Measurements from ENCODE around the gene UBXN11. TPM values are rescaled to one million over a fixed set of nuclear protein-coding genes. Genes with fewer than 3 reads are reported as not detected.

Gene UBXN11
- total and polyA plus RNA-seq, 2 donors (not counting 1 experiment from before 2014, with no cell fraction given) = 68.0 to 81.4 TPM

DNA sequence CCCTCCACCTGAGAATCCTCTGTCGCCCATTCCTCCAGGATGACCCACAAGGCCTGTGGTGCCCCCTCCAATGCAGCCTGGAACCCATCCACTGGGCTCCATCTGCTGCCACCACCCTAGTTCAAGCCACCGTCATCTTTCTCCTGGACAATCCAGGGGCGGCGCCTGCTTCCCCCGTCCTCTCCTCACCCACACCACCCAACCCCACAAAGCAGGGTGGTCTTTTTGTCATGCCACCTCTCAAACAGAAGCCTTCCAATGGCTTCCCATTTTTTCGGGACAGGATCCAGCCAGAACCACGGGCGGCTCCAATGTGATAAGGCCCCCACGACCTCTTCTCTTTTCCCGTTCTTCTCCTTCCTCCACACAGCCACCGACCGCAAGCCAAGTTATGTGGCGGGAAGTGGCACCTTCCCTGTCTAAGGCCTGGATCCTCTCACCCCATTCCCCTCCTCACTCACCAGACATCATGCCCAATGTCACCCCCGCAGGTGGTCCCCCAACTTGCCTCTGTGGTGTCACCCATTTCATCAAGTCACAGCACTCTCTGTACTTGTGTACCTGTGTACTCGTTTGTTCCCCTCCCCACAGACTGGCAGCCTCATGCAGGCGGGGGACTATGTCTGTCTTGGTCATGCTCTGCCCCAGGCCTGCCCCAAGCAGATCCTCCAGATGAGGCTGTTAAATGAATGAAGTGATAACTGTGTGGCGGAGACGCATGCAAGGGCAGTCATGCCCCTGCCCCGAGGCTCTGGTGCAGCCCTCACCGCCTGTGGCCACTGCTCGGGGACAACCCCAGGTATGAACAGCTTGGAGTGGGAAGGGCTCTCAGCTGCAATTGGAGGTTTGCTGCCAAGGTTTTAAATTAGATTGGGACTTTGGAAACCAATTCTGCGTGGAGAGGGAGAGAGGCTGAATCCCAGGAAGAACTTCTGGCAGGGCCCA lies 11.0 kb downstream of the UBXN11 start:
- Histone ChIP-seq H3K27me3 (replicated peaks in 1 of 4; ENCODE audit: control extremely low read depth in 1 of 4, control insufficient read depth in 3 of 4, insufficient read depth in 4 of 4, low read length in 3 of 4) (no peaks in the 10 kb centered on the region), H3K4me3 (ENCODE audit: control extremely low read depth in 1 of 5, extremely low read depth in 1 of 5, insufficient read depth in 1 of 5, low read depth in 2 of 5, low read length in 4 of 5) (no peak overlapping the region), H3K36me3 (replicated peaks in 1 of 2; ENCODE audit: control extremely low read depth in 1 of 2, control insufficient read depth in 1 of 2, extremely low read depth in 1 of 2, insufficient read depth in 2 of 2, low read length in 1 of 2) (peaks cover 0 to 5% of the 10 kb centered on the region in 2 experiments), H3K27ac (ENCODE audit: low read length in 2 of 2) (no peak overlapping the region), H3K4me1 (ENCODE audit: control insufficient read depth in 2 of 2, insufficient read depth in 2 of 2, low read length in 2 of 2) (peaks cover 42 to 54% of the 10 kb centered on the region in 2 donors), H3K9me3 (ENCODE audit: control extremely low read depth in 1 of 3, control insufficient read depth in 2 of 3, insufficient read depth in 1 of 3, low read length in 2 of 3) (no peaks in the 10 kb centered on the region), H2AFZ (ENCODE audit: insufficient read depth, low read depth, low read length, poor library complexity, severe bottlenecking) (no peak overlapping the region), H3K9ac (ENCODE audit: low read length) (no peak overlapping the region), H4K20me1 (ENCODE audit: control insufficient read depth, insufficient read depth, low read length, poor library complexity, severe bottlenecking) (no peaks in the 10 kb centered on the region), H3K4me2 (replicated peaks; ENCODE audit: low read depth, low read length, poor library complexity, severe bottlenecking) (no peak overlapping the region), H3K79me2 (ENCODE audit: control insufficient read depth, insufficient read depth, low read length) (peaks cover 43% of the 10 kb centered on the region)
- no peak for TF ChIP-seq EZH2 (IDR thresholded peaks at IDR 0.05; ENCODE audit: borderline replicate concordance, insufficient read depth, low read depth, low read length, poor library complexity, severe bottlenecking)
- TF ChIP-seq, protein P1, sequence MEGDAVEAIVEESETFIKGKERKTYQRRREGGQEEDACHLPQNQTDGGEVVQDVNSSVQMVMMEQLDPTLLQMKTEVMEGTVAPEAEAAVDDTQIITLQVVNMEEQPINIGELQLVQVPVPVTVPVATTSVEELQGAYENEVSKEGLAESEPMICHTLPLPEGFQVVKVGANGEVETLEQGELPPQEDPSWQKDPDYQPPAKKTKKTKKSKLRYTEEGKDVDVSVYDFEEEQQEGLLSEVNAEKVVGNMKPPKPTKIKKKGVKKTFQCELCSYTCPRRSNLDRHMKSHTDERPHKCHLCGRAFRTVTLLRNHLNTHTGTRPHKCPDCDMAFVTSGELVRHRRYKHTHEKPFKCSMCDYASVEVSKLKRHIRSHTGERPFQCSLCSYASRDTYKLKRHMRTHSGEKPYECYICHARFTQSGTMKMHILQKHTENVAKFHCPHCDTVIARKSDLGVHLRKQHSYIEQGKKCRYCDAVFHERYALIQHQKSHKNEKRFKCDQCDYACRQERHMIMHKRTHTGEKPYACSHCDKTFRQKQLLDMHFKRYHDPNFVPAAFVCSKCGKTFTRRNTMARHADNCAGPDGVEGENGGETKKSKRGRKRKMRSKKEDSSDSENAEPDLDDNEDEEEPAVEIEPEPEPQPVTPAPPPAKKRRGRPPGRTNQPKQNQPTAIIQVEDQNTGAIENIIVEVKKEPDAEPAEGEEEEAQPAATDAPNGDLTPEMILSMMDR (IDR thresholded peaks at IDR 0.05) = no peak
- Mint-ChIP-seq H3K27me3 (no peaks in the 10 kb centered on the region), H3K4me1 (peaks cover 64% of the 10 kb centered on the region), H3K4me3 (no peak overlapping the region), H3K9me3 (ENCODE audit: insufficient read depth) (no peaks in the 10 kb centered on the region), H3K27ac (peak overlapping the region; percentile 74)
- CTCF ChIA-PET = interaction anchor here (1.9 to 26.4 kb wide), 2 partner anchors 10 to 23 kb away, joined by 7 to 1400 read pairs; partner anchors contain the start of genes CD52 and UBXN11
- WGBS (ENCODE audit: insufficient coverage) = 95% methylated on average over 22 of the region's 22 CpGs
- DNase-seq (no peak), ATAC-seq (ENCODE audit: low read depth) (no peak)
- intact Hi-C loops (cut with micrococcal nuclease) = no loop called here
- POLR2A ChIA-PET = interaction anchor here (2.3 to 21.9 kb wide), 3 partner anchors 11 to 22 kb away, joined by 8 to 1239 read pairs (median 8); partner anchors contain the start of gene CD52
